Upper lobe of right lung (tissue), 1 donor: ENCODE data around the gene GASK1A. TPM values are rescaled to one million over a fixed set of nuclear protein-coding genes. Genes with fewer than 3 reads are reported as not detected.
A peak's percentile ranks its signal among the peaks of the same experiment; 100 is the strongest.

Experiments
- ATAC-seq: fragments of 200-7000 bp; cut with Tn5 transposase; one replicate; pipeline ENCODE4 v1.9.1; 2020; ENCODE audit warnings: mild to moderate bottlenecking, moderate library complexity
- DNase-seq: peaks from one replicate; pipeline ENCODE4 v3.0.0-alpha.2; 2020
- H3K27ac ChIP-seq: fragments of 200-600 bp; one replicate; pipeline ENCODE4 v1.8.0; 2022
- H3K27me3 ChIP-seq: fragments of 200-600 bp; one replicate; pipeline ENCODE4 v1.8.0; 2022; ENCODE audit warnings: mild to moderate bottlenecking
- H3K36me3 ChIP-seq: fragments of 200-600 bp; one replicate; pipeline ENCODE4 v1.8.0; 2022
- H3K4me1 ChIP-seq: fragments of 200-600 bp; one replicate; pipeline ENCODE4 v1.8.0; 2022
- H3K4me3 ChIP-seq: fragments of 200-600 bp; one replicate; pipeline ENCODE4 v1.8.0; 2022; ENCODE audit warnings: mild to moderate bottlenecking
- H3K9me3 ChIP-seq: fragments of 200-600 bp; one replicate; pipeline ENCODE4 v1.8.0; 2022
- intact Hi-C: fragments of 100-400 bp; cut with DNase I; formaldehyde crosslinking; loops from one replicate; pipeline ENCODE4 v1.11.0; 2022
- total RNA-seq: library from RNA; stranded (reverse); fragmentation: NEBNext Ultra II Directional; extraction: Animal tissue kit (Norgen Biotek cat#: 25700); gene quantifications from one replicate; pipeline ENCODE4 v1.2.1, GENCODE V29; 2021
- TF ChIP-seq, protein P1 (sequence below): fragments of 200-600 bp; IDR thresholded peaks from one replicate; pipeline ENCODE4 v1.8.0; 2022; ENCODE audit warnings: antibody characterized with exemption
- donor health status: DM: no; HTN: yes; CAD: no; lungs with severe emphysema.

The GASK1A gene
- total RNA-seq, 1 donor from 2014 or later = 3.9 TPM

DNA sequence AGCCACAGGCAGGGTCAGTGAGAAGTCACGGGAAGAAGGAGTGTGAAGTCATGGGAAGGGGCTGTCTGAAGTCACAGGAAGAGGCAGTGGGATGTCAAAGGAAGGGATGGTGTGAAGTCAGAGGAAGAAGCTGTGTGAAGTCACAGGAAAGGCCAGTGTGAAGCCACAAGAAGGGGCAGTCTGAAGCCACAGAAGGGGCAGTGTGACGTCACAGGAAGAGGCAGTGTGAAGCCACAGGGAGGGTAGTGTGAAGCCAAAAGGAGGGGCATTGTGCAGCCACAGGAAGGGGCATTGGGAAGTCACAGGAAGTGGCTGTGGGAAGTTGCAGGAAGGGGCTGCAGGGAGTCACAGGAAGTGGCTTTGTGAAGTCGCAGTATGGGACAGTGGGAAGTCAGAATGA lies 35.1 kb downstream of the GASK1A start:
- DNase-seq = no peak
- Histone ChIP-seq H3K4me3 (no peak overlapping the region), H3K4me1 (no peaks in the 10 kb centered on the region), H3K9me3 (no peaks in the 10 kb centered on the region), H3K27me3 (no peaks in the 10 kb centered on the region), H3K27ac (peak overlapping the region; percentile 17), H3K36me3 (no peaks in the 10 kb centered on the region)
- TF ChIP-seq, protein P1, sequence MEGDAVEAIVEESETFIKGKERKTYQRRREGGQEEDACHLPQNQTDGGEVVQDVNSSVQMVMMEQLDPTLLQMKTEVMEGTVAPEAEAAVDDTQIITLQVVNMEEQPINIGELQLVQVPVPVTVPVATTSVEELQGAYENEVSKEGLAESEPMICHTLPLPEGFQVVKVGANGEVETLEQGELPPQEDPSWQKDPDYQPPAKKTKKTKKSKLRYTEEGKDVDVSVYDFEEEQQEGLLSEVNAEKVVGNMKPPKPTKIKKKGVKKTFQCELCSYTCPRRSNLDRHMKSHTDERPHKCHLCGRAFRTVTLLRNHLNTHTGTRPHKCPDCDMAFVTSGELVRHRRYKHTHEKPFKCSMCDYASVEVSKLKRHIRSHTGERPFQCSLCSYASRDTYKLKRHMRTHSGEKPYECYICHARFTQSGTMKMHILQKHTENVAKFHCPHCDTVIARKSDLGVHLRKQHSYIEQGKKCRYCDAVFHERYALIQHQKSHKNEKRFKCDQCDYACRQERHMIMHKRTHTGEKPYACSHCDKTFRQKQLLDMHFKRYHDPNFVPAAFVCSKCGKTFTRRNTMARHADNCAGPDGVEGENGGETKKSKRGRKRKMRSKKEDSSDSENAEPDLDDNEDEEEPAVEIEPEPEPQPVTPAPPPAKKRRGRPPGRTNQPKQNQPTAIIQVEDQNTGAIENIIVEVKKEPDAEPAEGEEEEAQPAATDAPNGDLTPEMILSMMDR = no peak
- intact Hi-C loops = no loop called here
- ATAC-seq = no peak

DNA sequence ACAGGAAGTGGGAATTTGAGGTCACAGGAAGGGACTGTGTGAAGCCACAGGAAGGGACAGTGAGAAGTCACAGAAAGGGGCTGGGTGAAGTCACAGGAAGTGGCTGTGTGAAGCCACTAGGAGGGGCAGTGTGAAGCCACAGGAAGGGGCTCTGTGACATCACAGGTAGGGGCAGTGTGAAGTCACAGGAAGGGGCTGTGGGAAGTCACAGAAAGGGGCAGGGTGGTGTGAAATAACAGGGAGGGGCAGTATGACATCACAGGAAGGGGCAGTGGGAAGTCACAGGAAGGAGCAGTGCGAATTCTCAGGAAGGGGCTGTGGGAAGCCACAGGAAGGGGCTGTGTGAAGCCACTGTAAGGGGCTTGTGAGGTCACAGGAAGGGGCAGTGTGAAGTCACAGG lies 35.8 kb downstream of the GASK1A start:
- Histone ChIP-seq H3K27me3 (no peaks in the 10 kb centered on the region), H3K27ac (no peak overlapping the region), H3K4me1 (no peaks in the 10 kb centered on the region), H3K4me3 (no peak overlapping the region), H3K9me3 (no peaks in the 10 kb centered on the region), H3K36me3 (no peaks in the 10 kb centered on the region)
- no peak for ATAC-seq
- no peak for DNase-seq
- intact Hi-C loops = no loop called here
- TF ChIP-seq, protein P1 = no peak

GRCh38 chr3:43015572-43015971 lies 36.5 kb downstream of the GASK1A start:
- H3K4me3 ChIP-seq = no peak overlapping the region
- H3K9me3 ChIP-seq = no peaks in the 10 kb centered on the region
- no peak overlapping the region for H3K27ac ChIP-seq
- DNase-seq = no peak
- TF ChIP-seq, protein P1 = no peak
- no peaks in the 10 kb centered on the region for H3K36me3 ChIP-seq
- intact Hi-C loops = no loop called here
- no peaks in the 10 kb centered on the region for H3K4me1 ChIP-seq
- no peak for ATAC-seq
- H3K27me3 ChIP-seq = no peaks in the 10 kb centered on the region

GRCh38 chr3:43015991-43016865 lies 37.1 kb downstream of the GASK1A start:
- H3K27me3 ChIP-seq = no peaks in the 10 kb centered on the region
- DNase-seq (no peak), ATAC-seq (no peak)
- H3K4me3 ChIP-seq = no peak overlapping the region
- H3K27ac ChIP-seq = no peak overlapping the region
- intact Hi-C loops = no loop called here
- TF ChIP-seq, protein P1 = no peak
- no peaks in the 10 kb centered on the region for H3K36me3 ChIP-seq
- H3K4me1 ChIP-seq = no peaks in the 10 kb centered on the region
- H3K9me3 ChIP-seq = no peaks in the 10 kb centered on the region

DNA sequence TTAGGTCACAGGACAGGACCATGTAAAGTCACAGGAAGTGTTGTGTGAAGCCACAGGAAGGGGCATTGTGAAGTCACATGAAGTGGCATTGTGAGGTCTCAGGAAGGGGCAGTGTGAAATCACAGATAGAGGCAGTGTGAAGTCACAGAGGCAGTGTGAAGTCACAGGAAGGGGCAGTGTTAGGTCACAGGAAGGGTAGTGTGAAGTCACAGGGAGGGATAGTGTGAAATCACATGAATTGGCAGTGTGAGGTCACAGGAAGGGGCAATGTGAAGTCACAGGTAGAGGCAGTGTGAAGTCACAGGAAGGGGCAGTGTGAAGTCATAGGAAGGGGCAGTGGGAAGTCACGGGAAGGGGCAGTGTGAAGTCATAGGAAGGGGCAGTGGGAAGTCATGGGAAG lies 37.9 kb downstream of the GASK1A start:
- H3K9me3 ChIP-seq = no peaks in the 10 kb centered on the region
- ATAC-seq (no peak), DNase-seq (no peak)
- TF ChIP-seq, protein P1 = no peak
- H3K4me3 ChIP-seq = no peak overlapping the region
- no peaks in the 10 kb centered on the region for H3K27me3 ChIP-seq
- H3K36me3 ChIP-seq = no peaks in the 10 kb centered on the region
- intact Hi-C loops = no loop called here
- H3K4me1 ChIP-seq = no peaks in the 10 kb centered on the region
- H3K27ac ChIP-seq = no peak overlapping the region
